KMS-11 (cell line): ENCODE measurements around the gene RHBDF2.
A peak's percentile ranks its signal among the peaks of the same experiment; 100 is the strongest.

ENCODE experiments used
- H2AFZ ChIP-seq: fragments of 200-600 bp; sonication (generic); 2 replicates; pipeline ENCODE4 v1.6.1; 2016; ENCODE audit warnings: antibody characterized with exemption, mixed run types, low read depth
- H3K27ac ChIP-seq: fragments of 200-600 bp; sonication (generic); 2 replicates; pipeline ENCODE4 v1.6.1; 2016; ENCODE audit warnings: mild to moderate bottlenecking, mixed run types
- H3K27me3 ChIP-seq: fragments of 200-600 bp; sonication (generic); 2 replicates; pipeline ENCODE4 v1.6.1; 2017; ENCODE audit warnings: mild to moderate bottlenecking, low read depth, mixed run types, moderate library complexity; ENCODE audit not compliant: insufficient read depth
- H3K36me3 ChIP-seq: fragments of 200-600 bp; sonication (generic); 2 replicates; pipeline ENCODE4 v1.6.1; 2017; ENCODE audit warnings: mild to moderate bottlenecking, mixed run types; ENCODE audit not compliant: insufficient read depth
- H3K4me1 ChIP-seq: fragments of 200-600 bp; sonication (generic); 2 replicates; pipeline ENCODE4 v1.6.1; 2016; ENCODE audit warnings: mild to moderate bottlenecking, low read depth, mixed run types; ENCODE audit not compliant: poor library complexity, severe bottlenecking
- H3K4me2 ChIP-seq: fragments of 200-600 bp; sonication (generic); 2 replicates; pipeline ENCODE4 v1.7.0; 2016; ENCODE audit warnings: mild to moderate bottlenecking, mixed run types
- H3K4me3 ChIP-seq: fragments of 200-600 bp; sonication (generic); IDR thresholded peaks from 2 replicates; pipeline ENCODE4 v1.6.1; 2017; ENCODE audit warnings: low read depth, low read length, mixed read lengths; ENCODE audit not compliant: insufficient read depth
- H3K79me2 ChIP-seq: fragments of 200-600 bp; sonication (generic); 2 replicates; pipeline ENCODE4 v1.6.1; 2016; ENCODE audit warnings: low read depth, mixed run types; ENCODE audit not compliant: insufficient read depth
- H3K9ac ChIP-seq: fragments of 200-600 bp; sonication (generic); 2 replicates; pipeline ENCODE4 v1.6.1; 2016; ENCODE audit warnings: mild to moderate bottlenecking, mixed run types
- H4K20me1 ChIP-seq: fragments of 200-600 bp; sonication (generic); 2 replicates; pipeline ENCODE4 v1.6.1; 2016; ENCODE audit warnings: mild to moderate bottlenecking, mixed run types; ENCODE audit not compliant: insufficient read depth
- TF ChIP-seq, protein P1 (sequence below): fragments of 200-600 bp; sonication (generic); conservative IDR thresholded peaks from 2 replicates; pipeline ENCODE4 v1.6.1; 2017; ENCODE audit warnings: low read depth, mild to moderate bottlenecking, antibody characterized with exemption, low read length, moderate library complexity, mixed read lengths

RHBDF2 gene

GRCh38 chr17:76506408-76507345 is 5.5 kb upstream of the RHBDF2 start:
- TF ChIP-seq, protein P1, sequence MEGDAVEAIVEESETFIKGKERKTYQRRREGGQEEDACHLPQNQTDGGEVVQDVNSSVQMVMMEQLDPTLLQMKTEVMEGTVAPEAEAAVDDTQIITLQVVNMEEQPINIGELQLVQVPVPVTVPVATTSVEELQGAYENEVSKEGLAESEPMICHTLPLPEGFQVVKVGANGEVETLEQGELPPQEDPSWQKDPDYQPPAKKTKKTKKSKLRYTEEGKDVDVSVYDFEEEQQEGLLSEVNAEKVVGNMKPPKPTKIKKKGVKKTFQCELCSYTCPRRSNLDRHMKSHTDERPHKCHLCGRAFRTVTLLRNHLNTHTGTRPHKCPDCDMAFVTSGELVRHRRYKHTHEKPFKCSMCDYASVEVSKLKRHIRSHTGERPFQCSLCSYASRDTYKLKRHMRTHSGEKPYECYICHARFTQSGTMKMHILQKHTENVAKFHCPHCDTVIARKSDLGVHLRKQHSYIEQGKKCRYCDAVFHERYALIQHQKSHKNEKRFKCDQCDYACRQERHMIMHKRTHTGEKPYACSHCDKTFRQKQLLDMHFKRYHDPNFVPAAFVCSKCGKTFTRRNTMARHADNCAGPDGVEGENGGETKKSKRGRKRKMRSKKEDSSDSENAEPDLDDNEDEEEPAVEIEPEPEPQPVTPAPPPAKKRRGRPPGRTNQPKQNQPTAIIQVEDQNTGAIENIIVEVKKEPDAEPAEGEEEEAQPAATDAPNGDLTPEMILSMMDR: peak; percentile 97
- Histone ChIP-seq H3K36me3 (no peaks in the 10 kb centered on the region), H3K4me1 (peaks cover 30% of the 10 kb centered on the region), H2AFZ (peak overlapping the region; percentile 97), H4K20me1 (no peaks in the 10 kb centered on the region), H3K79me2 (no peaks in the 10 kb centered on the region), H3K4me2 (peak overlapping the region; percentile 33; the same call in 1 of the 2 replicates), H3K9ac (peak overlapping the region; percentile 23; the same call in 1 of the 2 replicates), H3K27me3 (no peaks in the 10 kb centered on the region; the same call in 1 of the 2 replicates), H3K27ac (no peak overlapping the region), H3K4me3 (no peak overlapping the region)

- H2AFZ ChIP-seq: no peak overlapping the region
- H3K79me2 ChIP-seq: peaks cover 17% of the 10 kb centered on the region; the same call in 1 of the 2 replicates
- H3K27ac ChIP-seq: no peak overlapping the region
- H4K20me1 ChIP-seq: no peaks in the 10 kb centered on the region
- no peak overlapping the region for H3K4me3 ChIP-seq
- no peak overlapping the region for H3K9ac ChIP-seq
- TF ChIP-seq, protein P1: no peak
- no peak overlapping the region for H3K4me2 ChIP-seq
- H3K36me3 ChIP-seq: no peaks in the 10 kb centered on the region
- H3K27me3 ChIP-seq: no peaks in the 10 kb centered on the region; the same call in 1 of the 2 replicates
- peaks cover 40% of the 10 kb centered on the region for H3K4me1 ChIP-seq
Observed at GRCh38 chr17:76504117-76504516, 2.9 kb upstream of the RHBDF2 start.

- Histone ChIP-seq H4K20me1 (no peaks in the 10 kb centered on the region), H3K4me3 (no peak overlapping the region), H2AFZ (peak overlapping the region; percentile 68; the same call in 1 of the 2 replicates), H3K4me2 (peak overlapping the region; percentile 47), H3K36me3 (no peaks in the 10 kb centered on the region), H3K27me3 (no peaks in the 10 kb centered on the region; the same call in 1 of the 2 replicates), H3K9ac (no peak overlapping the region), H3K27ac (no peak overlapping the region), H3K79me2 (peaks cover 31% of the 10 kb centered on the region; the same call in 1 of the 2 replicates), H3K4me1 (peaks cover 55% of the 10 kb centered on the region)
- TF ChIP-seq, protein P1: no peak
Observed at GRCh38 chr17:76502341-76503211, 1.4 kb upstream of the RHBDF2 start.

- Histone ChIP-seq H3K27me3 (no peaks in the 10 kb centered on the region), H3K27ac (peak overlapping the region; percentile 17; the same call in 1 of the 2 replicates), H3K9ac (no peak overlapping the region; the same call in 1 of the 2 replicates), H3K79me2 (peaks cover 38% of the 10 kb centered on the region; the same call in 1 of the 2 replicates), H4K20me1 (no peaks in the 10 kb centered on the region), H3K4me1 (peaks cover 61% of the 10 kb centered on the region), H3K4me3 (no peak overlapping the region), H2AFZ (peak overlapping the region; percentile 68; the same call in 1 of the 2 replicates), H3K4me2 (peak overlapping the region; percentile 47), H3K36me3 (no peaks in the 10 kb centered on the region)
- TF ChIP-seq, protein P1: no peak
Observed at GRCh38 chr17:76501827-76502307, 644 bp upstream of the RHBDF2 start.
